Endodermal cell (in vitro differentiated cells): ENCODE results near the gene KIAA1958. TPM values are rescaled to one million over a fixed set of nuclear protein-coding genes. Genes with fewer than 3 reads are reported as not detected.

ENCODE experiments used
- DNase-seq: peaks from one replicate; pipeline ENCODE4 v3.0.0-alpha.2; 2017
- H3K27ac ChIP-seq: 2 replicates; pipeline ENCODE4 v1.5.1; 2013; ENCODE audit warnings: mild to moderate bottlenecking, low read depth, low read length, moderate library complexity
- H3K27me3 ChIP-seq: 2 replicates; pipeline ENCODE4 v1.6.1; 2013; ENCODE audit warnings: mild to moderate bottlenecking, low read length, moderate library complexity; ENCODE audit not compliant: insufficient read depth, control insufficient read depth, poor library complexity, severe bottlenecking
- H3K36me3 ChIP-seq: 2 replicates; pipeline ENCODE4 v1.7.0; 2013; ENCODE audit warnings: mild to moderate bottlenecking, low read length, moderate library complexity; ENCODE audit not compliant: control insufficient read depth, insufficient read depth
- H3K4me1 ChIP-seq: one replicate; pipeline ENCODE4 v1.7.0; 2013; ENCODE audit warnings: low read length; ENCODE audit not compliant: control insufficient read depth, insufficient read depth
- H3K4me3 ChIP-seq: 2 replicates; pipeline ENCODE4 v1.5.1; 2013; ENCODE audit warnings: mild to moderate bottlenecking, low read length, moderate library complexity
- H3K9ac ChIP-seq: 2 replicates; pipeline ENCODE4 v1.6.1; 2013; ENCODE audit warnings: mild to moderate bottlenecking, low read length, moderate library complexity; ENCODE audit not compliant: poor library complexity, severe bottlenecking; ENCODE audit errors: extremely low read depth
- H3K9me3 ChIP-seq: 2 replicates; pipeline ENCODE4 v1.6.1; 2013; ENCODE audit warnings: mild to moderate bottlenecking, low read length, moderate library complexity; ENCODE audit not compliant: control insufficient read depth
- H3K27ac Mint-ChIP-seq: 2 replicates; pipeline ENCODE4 v1.8.0; 2020; ENCODE audit warnings: mixed read lengths
- H3K27me3 Mint-ChIP-seq: 2 replicates; pipeline ENCODE4 v1.8.0; 2021; ENCODE audit warnings: mild to moderate bottlenecking, mixed read lengths; ENCODE audit not compliant: insufficient read depth
- H3K36me3 Mint-ChIP-seq: 2 replicates; pipeline ENCODE4 v1.8.0; 2020; ENCODE audit warnings: low read depth, mixed read lengths
- H3K4me1 Mint-ChIP-seq: 2 replicates; pipeline ENCODE4 v1.8.0; 2020; ENCODE audit warnings: mixed read lengths
- H3K4me3 Mint-ChIP-seq: 2 replicates; pipeline ENCODE4 v1.8.0; 2020; ENCODE audit warnings: mild to moderate bottlenecking, moderate library complexity, mixed read lengths
- H3K9me3 Mint-ChIP-seq: 2 replicates; pipeline ENCODE4 v1.8.0; 2020; ENCODE audit warnings: mild to moderate bottlenecking, mixed read lengths
- CTCF ChIP-seq: fragments of 200-600 bp; sonication (generic); conservative IDR thresholded peaks from 2 replicates; pipeline ENCODE4 v1.5.0; 2021; ENCODE audit warnings: antibody characterized with exemption, mild to moderate bottlenecking
- WGBS, 2 experiments: methylation state at CpG; one replicate each; pipeline versions ENCODE4 v1.1.5 to v1.1.7; 2013; ENCODE audit warnings: missing lambda C conversion rate in 2 of 2, mixed read lengths in 1 of 2; ENCODE audit not compliant: insufficient coverage in 1 of 2, insufficient read length in 1 of 2; 5-methylcytosine and 5-hydroxymethylcytosine counted together
- total RNA-seq, 2 donors: library from RNA; stranded (reverse); fragmentation: NEBNext Ultra II Directional in 1 of 2; extraction: Animal tissue kit (Norgen Biotek cat#: 25700) in 1 of 2; gene quantifications; 2 replicates in 1 of 2; 3 replicates in 1 of 2; pipeline ENCODE4 v1.2.1, GENCODE V29; 2021

KIAA1958 gene
- total RNA-seq, 2 donors from 2014 or later, result 44.6 to 50.9 TPM

- no peak overlapping the region for H3K4me3 Mint-ChIP-seq
- no peak overlapping the region for H3K27ac Mint-ChIP-seq
- no peaks in the 10 kb centered on the region for H3K9me3 Mint-ChIP-seq
- DNase-seq, result no peak
- H3K9ac ChIP-seq, result no peak overlapping the region
- H3K4me1 Mint-ChIP-seq, result peaks cover 55% of the 10 kb centered on the region
- TF ChIP-seq CTCF, result no peak
- H3K9me3 ChIP-seq, result no peaks in the 10 kb centered on the region
- no peaks in the 10 kb centered on the region for H3K27me3 Mint-ChIP-seq
- no peak overlapping the region for H3K27ac ChIP-seq
- no peaks in the 10 kb centered on the region for H3K27me3 ChIP-seq
- 93 to 95% methylated on average over 3 to 9 of the region's 9 CpGs for WGBS, 2 experiments
- peaks cover 4% of the 10 kb centered on the region for H3K36me3 ChIP-seq
- H3K36me3 Mint-ChIP-seq, result peaks cover 12% of the 10 kb centered on the region
- peaks cover 24% of the 10 kb centered on the region for H3K4me1 ChIP-seq
- H3K4me3 ChIP-seq, result no peak overlapping the region
Observed at GRCh38 chr9:112552229-112553056, 65.8 kb downstream of the KIAA1958 start.

GRCh38 chr9:112553256-112553826, 66.7 kb downstream of the KIAA1958 start:
- no peak overlapping the region for H3K27ac Mint-ChIP-seq
- H3K9ac ChIP-seq, result no peak overlapping the region
- no peaks in the 10 kb centered on the region for H3K9me3 Mint-ChIP-seq
- no peak for DNase-seq
- H3K27me3 Mint-ChIP-seq, result no peaks in the 10 kb centered on the region
- no peaks in the 10 kb centered on the region for H3K9me3 ChIP-seq
- H3K4me1 ChIP-seq, result peaks cover 24% of the 10 kb centered on the region
- no peak overlapping the region for H3K27ac ChIP-seq
- H3K27me3 ChIP-seq, result no peaks in the 10 kb centered on the region
- WGBS, 2 experiments, result 95% methylated on average over 2 of the region's 2 CpGs; no CpG with 5 or more reads in 1 of the 2 experiments
- TF ChIP-seq CTCF, result no peak
- no peak overlapping the region for H3K4me3 ChIP-seq
- H3K36me3 Mint-ChIP-seq, result peaks cover 12% of the 10 kb centered on the region
- peaks cover 4% of the 10 kb centered on the region for H3K36me3 ChIP-seq
- H3K4me1 Mint-ChIP-seq, result peaks cover 46% of the 10 kb centered on the region
- no peak overlapping the region for H3K4me3 Mint-ChIP-seq

- H3K36me3 ChIP-seq, result peaks cover 4% of the 10 kb centered on the region
- peaks cover 12% of the 10 kb centered on the region for H3K36me3 Mint-ChIP-seq
- WGBS, 2 experiments, result 27 to 55% methylated on average over 1 of the region's 1 CpG
- no peak for DNase-seq
- H3K9me3 ChIP-seq, result no peaks in the 10 kb centered on the region
- no peak for TF ChIP-seq CTCF
- peaks cover 19% of the 10 kb centered on the region for H3K4me1 ChIP-seq
- peaks cover 37% of the 10 kb centered on the region for H3K4me1 Mint-ChIP-seq
- H3K4me3 ChIP-seq, result no peak overlapping the region
- no peak overlapping the region for H3K9ac ChIP-seq
- H3K4me3 Mint-ChIP-seq, result no peak overlapping the region
- no peak overlapping the region for H3K27ac Mint-ChIP-seq
- H3K9me3 Mint-ChIP-seq, result no peaks in the 10 kb centered on the region
- H3K27ac ChIP-seq, result no peak overlapping the region
- no peaks in the 10 kb centered on the region for H3K27me3 ChIP-seq
- H3K27me3 Mint-ChIP-seq, result no peaks in the 10 kb centered on the region
Observed at GRCh38 chr9:112554516-112554915, 67.9 kb downstream of the KIAA1958 start.
